ENCODE results near the gene FBXL16. TPM values are rescaled to one million over a fixed set of nuclear protein-coding genes. Genes with fewer than 3 reads are reported as not detected.

FBXL16 gene
- total and polyA plus RNA-seq, 2 of the 13 experiments (the other 11 are each of a cell fraction or from before 2014, with no cell fraction given) = 0.22 to 2.0 TPM

DNA sequence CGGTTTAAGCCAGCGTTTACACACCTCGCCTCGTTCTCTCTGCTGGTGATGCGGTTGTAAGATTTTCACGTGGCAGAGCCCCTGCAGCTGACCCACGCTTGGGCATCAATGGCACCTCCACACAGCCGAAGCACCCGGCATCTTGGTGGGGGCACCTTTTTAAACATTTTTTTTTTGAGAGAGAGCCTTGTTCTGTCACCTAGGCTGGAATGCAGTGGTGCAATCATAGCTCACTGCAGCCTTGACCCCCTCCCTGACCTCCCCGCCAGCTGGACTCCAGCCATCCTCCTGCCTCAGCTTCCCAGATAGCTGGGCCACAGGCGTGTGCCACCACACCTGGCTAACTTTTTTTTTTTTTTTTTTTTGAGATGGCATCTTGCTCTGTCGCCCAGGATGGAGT lies 51.6 kb downstream of the FBXL16 start (continued):
- TF ChIP-seq ARID4A (CRISPR knock-in tag; IDR thresholded peaks at IDR 0.05; ENCODE audit: borderline replicate concordance) (peak; percentile 60; the same call in 1 of the 2 replicates), FOSL2 (CRISPR knock-in tag; IDR thresholded peaks at IDR 0.05) (peak; percentile 9; the same call in 1 of the 2 replicates), ISX (CRISPR knock-in tag; conservative IDR thresholded peaks at IDR 0.05) (no peak), HDAC6 (IDR thresholded peaks at IDR 0.05; ENCODE audit: low read depth, low read length) (no peak), MED1 (CRISPR knock-in tag; IDR thresholded peaks at IDR 0.05) (peak; percentile 44), PITX1 (CRISPR knock-in tag; IDR thresholded peaks at IDR 0.05) (no peak), MXI1 (IDR thresholded peaks at IDR 0.05; ENCODE audit: borderline replicate concordance, low read depth, low read length) (no peak), HDAC1 (CRISPR knock-in tag; IDR thresholded peaks at IDR 0.05) (peak; percentile 20; the same call in 1 of the 2 replicates), CCDC6 (CRISPR knock-in tag; IDR thresholded peaks at IDR 0.05) (no peak), ZNF530 (CRISPR knock-in tag; IDR thresholded peaks at IDR 0.05; ENCODE audit: low read depth) (no peak), KLF12 (CRISPR knock-in tag; IDR thresholded peaks at IDR 0.05; ENCODE audit: borderline replicate concordance) (no peak)
- TF ChIP-seq, protein P1, sequence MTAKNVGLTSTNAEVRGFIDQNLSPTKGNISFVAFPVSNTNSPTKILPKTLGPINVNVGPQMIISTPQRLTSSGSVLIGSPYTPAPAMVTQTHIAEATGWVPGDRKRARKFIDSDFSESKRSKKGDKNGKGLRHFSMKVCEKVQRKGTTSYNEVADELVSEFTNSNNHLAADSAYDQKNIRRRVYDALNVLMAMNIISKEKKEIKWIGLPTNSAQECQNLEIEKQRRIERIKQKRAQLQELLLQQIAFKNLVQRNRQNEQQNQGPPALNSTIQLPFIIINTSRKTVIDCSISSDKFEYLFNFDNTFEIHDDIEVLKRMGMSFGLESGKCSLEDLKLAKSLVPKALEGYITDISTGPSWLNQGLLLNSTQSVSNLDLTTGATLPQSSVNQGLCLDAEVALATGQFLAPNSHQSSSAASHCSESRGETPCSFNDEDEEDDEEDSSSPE (CRISPR knock-in tag; IDR thresholded peaks at IDR 0.05) = no peak
- TF ChIP-seq, protein P2, sequence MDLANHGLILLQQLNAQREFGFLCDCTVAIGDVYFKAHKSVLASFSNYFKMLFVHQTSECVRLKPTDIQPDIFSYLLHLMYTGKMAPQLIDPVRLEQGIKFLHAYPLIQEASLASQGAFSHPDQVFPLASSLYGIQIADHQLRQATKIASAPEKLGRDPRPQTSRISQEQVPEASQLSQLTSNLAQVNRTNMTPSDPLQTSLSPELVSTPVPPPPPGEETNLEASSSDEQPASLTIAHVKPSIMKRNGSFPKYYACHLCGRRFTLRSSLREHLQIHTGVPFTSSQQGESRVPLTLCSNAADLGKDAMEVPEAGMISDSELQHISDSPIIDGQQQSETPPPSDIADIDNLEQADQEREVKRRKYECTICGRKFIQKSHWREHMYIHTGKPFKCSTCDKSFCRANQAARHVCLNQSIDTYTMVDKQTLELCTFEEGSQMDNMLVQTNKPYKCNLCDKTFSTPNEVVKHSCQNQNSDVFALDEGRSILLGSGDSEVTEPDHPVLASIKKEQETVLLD (CRISPR knock-in tag; IDR thresholded peaks at IDR 0.05; ENCODE audit: low read depth) = no peak
- TF ChIP-seq, protein P3, sequence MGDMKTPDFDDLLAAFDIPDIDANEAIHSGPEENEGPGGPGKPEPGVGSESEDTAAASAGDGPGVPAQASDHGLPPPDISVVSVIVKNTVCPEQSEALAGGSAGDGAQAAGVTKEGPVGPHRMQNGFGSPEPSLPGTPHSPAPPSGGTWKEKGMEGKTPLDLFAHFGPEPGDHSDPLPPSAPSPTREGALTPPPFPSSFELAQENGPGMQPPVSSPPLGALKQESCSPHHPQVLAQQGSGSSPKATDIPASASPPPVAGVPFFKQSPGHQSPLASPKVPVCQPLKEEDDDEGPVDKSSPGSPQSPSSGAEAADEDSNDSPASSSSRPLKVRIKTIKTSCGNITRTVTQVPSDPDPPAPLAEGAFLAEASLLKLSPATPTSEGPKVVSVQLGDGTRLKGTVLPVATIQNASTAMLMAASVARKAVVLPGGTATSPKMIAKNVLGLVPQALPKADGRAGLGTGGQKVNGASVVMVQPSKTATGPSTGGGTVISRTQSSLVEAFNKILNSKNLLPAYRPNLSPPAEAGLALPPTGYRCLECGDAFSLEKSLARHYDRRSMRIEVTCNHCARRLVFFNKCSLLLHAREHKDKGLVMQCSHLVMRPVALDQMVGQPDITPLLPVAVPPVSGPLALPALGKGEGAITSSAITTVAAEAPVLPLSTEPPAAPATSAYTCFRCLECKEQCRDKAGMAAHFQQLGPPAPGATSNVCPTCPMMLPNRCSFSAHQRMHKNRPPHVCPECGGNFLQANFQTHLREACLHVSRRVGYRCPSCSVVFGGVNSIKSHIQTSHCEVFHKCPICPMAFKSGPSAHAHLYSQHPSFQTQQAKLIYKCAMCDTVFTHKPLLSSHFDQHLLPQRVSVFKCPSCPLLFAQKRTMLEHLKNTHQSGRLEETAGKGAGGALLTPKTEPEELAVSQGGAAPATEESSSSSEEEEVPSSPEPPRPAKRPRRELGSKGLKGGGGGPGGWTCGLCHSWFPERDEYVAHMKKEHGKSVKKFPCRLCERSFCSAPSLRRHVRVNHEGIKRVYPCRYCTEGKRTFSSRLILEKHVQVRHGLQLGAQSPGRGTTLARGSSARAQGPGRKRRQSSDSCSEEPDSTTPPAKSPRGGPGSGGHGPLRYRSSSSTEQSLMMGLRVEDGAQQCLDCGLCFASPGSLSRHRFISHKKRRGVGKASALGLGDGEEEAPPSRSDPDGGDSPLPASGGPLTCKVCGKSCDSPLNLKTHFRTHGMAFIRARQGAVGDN (CRISPR knock-in tag; IDR thresholded peaks at IDR 0.05) = peak; percentile 63
- TF ChIP-seq, protein P4, sequence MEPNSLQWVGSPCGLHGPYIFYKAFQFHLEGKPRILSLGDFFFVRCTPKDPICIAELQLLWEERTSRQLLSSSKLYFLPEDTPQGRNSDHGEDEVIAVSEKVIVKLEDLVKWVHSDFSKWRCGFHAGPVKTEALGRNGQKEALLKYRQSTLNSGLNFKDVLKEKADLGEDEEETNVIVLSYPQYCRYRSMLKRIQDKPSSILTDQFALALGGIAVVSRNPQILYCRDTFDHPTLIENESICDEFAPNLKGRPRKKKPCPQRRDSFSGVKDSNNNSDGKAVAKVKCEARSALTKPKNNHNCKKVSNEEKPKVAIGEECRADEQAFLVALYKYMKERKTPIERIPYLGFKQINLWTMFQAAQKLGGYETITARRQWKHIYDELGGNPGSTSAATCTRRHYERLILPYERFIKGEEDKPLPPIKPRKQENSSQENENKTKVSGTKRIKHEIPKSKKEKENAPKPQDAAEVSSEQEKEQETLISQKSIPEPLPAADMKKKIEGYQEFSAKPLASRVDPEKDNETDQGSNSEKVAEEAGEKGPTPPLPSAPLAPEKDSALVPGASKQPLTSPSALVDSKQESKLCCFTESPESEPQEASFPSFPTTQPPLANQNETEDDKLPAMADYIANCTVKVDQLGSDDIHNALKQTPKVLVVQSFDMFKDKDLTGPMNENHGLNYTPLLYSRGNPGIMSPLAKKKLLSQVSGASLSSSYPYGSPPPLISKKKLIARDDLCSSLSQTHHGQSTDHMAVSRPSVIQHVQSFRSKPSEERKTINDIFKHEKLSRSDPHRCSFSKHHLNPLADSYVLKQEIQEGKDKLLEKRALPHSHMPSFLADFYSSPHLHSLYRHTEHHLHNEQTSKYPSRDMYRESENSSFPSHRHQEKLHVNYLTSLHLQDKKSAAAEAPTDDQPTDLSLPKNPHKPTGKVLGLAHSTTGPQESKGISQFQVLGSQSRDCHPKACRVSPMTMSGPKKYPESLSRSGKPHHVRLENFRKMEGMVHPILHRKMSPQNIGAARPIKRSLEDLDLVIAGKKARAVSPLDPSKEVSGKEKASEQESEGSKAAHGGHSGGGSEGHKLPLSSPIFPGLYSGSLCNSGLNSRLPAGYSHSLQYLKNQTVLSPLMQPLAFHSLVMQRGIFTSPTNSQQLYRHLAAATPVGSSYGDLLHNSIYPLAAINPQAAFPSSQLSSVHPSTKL (CRISPR knock-in tag; IDR thresholded peaks at IDR 0.05) = peak; percentile 35; the same call in 1 of the 2 replicates
